Osteocyte (in vitro differentiated cells): ENCODE results near the gene SH3BP2. TPM values are rescaled to one million over a fixed set of nuclear protein-coding genes. Genes with fewer than 3 reads are reported as not detected.

Experiments
- DNase-seq: peaks from one replicate; pipeline ENCODE4 v3.0.0; 2021; ENCODE audit warnings: mixed read lengths; ENCODE audit not compliant: unreplicated experiment; ENCODE audit errors: extremely low spot score
- H3K27ac Mint-ChIP-seq: one replicate; pipeline ENCODE4 v1.8.0; 2021; ENCODE audit warnings: mild to moderate bottlenecking, mixed read lengths; ENCODE audit not compliant: unreplicated experiment
- H3K27me3 Mint-ChIP-seq: one replicate; pipeline ENCODE4 v1.8.0; 2021; ENCODE audit warnings: mixed read lengths; ENCODE audit not compliant: unreplicated experiment
- H3K36me3 Mint-ChIP-seq: one replicate; pipeline ENCODE4 v1.8.0; 2021; ENCODE audit warnings: mixed read lengths; ENCODE audit not compliant: unreplicated experiment
- H3K4me1 Mint-ChIP-seq: one replicate; pipeline ENCODE4 v1.8.0; 2021; ENCODE audit warnings: mixed read lengths; ENCODE audit not compliant: unreplicated experiment
- H3K4me3 Mint-ChIP-seq: one replicate; pipeline ENCODE4 v1.8.0; 2021; ENCODE audit warnings: mild to moderate bottlenecking, moderate library complexity, mixed read lengths; ENCODE audit not compliant: unreplicated experiment
- H3K9me3 Mint-ChIP-seq: one replicate; pipeline ENCODE4 v1.8.0; 2021; ENCODE audit warnings: mixed read lengths; ENCODE audit not compliant: unreplicated experiment
- CTCF ChIP-seq: fragments of 200-600 bp; sonication (generic); IDR thresholded peaks from 2 replicates; pipeline ENCODE4 v1.5.0; 2021; ENCODE audit warnings: antibody characterized with exemption, mild to moderate bottlenecking, moderate library complexity
- total RNA-seq: library from RNA; stranded (reverse); gene quantifications from 2 replicates; pipeline ENCODE4 v1.2.1, GENCODE V29; 2021

SH3BP2 gene
- total RNA-seq, 1 donor from 2014 or later = 110 TPM

- Mint-ChIP-seq H3K4me3 (no peak overlapping the region), H3K36me3 (peaks cover 11% of the 10 kb centered on the region), H3K27ac (peak overlapping the region; percentile 31), H3K9me3 (no peaks in the 10 kb centered on the region), H3K4me1 (peaks cover 59% of the 10 kb centered on the region), H3K27me3 (no peaks in the 10 kb centered on the region)
- TF ChIP-seq CTCF = no peak
- no peak for DNase-seq
Observed at GRCh38 chr4:2850966-2851798, 58.3 kb downstream of the SH3BP2 start.

- Mint-ChIP-seq H3K9me3 (no peaks in the 10 kb centered on the region), H3K4me1 (peaks cover 57% of the 10 kb centered on the region), H3K27ac (peak overlapping the region; percentile 41), H3K27me3 (no peaks in the 10 kb centered on the region), H3K4me3 (no peak overlapping the region), H3K36me3 (peaks cover 15% of the 10 kb centered on the region)
- TF ChIP-seq CTCF = no peak
- DNase-seq = no peak
Observed at GRCh38 chr4:2852481-2852921, 59.6 kb downstream of the SH3BP2 start.

- Mint-ChIP-seq H3K36me3 (peaks cover 16% of the 10 kb centered on the region), H3K27me3 (no peaks in the 10 kb centered on the region), H3K9me3 (no peaks in the 10 kb centered on the region), H3K4me3 (no peak overlapping the region), H3K27ac (no peak overlapping the region), H3K4me1 (peaks cover 52% of the 10 kb centered on the region)
- TF ChIP-seq CTCF = no peak
- DNase-seq = no peak
Observed at GRCh38 chr4:2855584-2855983, 62.7 kb downstream of the SH3BP2 start.

GRCh38 chr4:2856266-2856665 is 63.4 kb downstream of the SH3BP2 start:
- TF ChIP-seq CTCF = no peak
- no peaks in the 10 kb centered on the region for H3K27me3 Mint-ChIP-seq
- H3K36me3 Mint-ChIP-seq = peaks cover 16% of the 10 kb centered on the region
- no peak for DNase-seq
- H3K4me3 Mint-ChIP-seq = no peak overlapping the region
- no peak overlapping the region for H3K27ac Mint-ChIP-seq
- H3K4me1 Mint-ChIP-seq = peaks cover 53% of the 10 kb centered on the region
- no peaks in the 10 kb centered on the region for H3K9me3 Mint-ChIP-seq

GRCh38 chr4:2857349-2857927 is 64.6 kb downstream of the SH3BP2 start:
- no peak overlapping the region for H3K4me3 Mint-ChIP-seq
- no peak for DNase-seq
- no peaks in the 10 kb centered on the region for H3K27me3 Mint-ChIP-seq
- no peaks in the 10 kb centered on the region for H3K9me3 Mint-ChIP-seq
- TF ChIP-seq CTCF = no peak
- peaks cover 16% of the 10 kb centered on the region for H3K36me3 Mint-ChIP-seq
- H3K27ac Mint-ChIP-seq = no peak overlapping the region
- H3K4me1 Mint-ChIP-seq = peaks cover 52% of the 10 kb centered on the region
